Measurements from ENCODE around the gene HIP1.

- no peak for TF ChIP-seq CTCF (IDR thresholded peaks at IDR 0.05)
- no peak for TF ChIP-seq ZFX (IDR thresholded peaks at IDR 0.05; ENCODE audit: borderline replicate concordance)
Measured at GRCh38 chr7:75575488-75576121, 163.1 kb downstream of the HIP1 start.
